ENCODE measurements around the gene ADM.

Gene ADM

GRCh38 chr11:10310301-10310841 lies 5.5 kb downstream of the ADM start:
- no peaks in the 10 kb centered on the region; the same call in 1 of the 2 replicates for H3K9me3 ChIP-seq (ENCODE audit: low read depth, low read length)
- H3K4me3 ChIP-seq: no peak overlapping the region
- no peak overlapping the region for H3K27ac ChIP-seq
- H3K9ac ChIP-seq (ENCODE audit: insufficient read length): no peak overlapping the region
- TF ChIP-seq POLR2AphosphoS5 (IDR thresholded peaks at IDR 0.05; ENCODE audit: borderline replicate concordance, low read depth, low read length): no peak
- TF ChIP-seq FOXP2 (optimal IDR thresholded peaks at IDR 0.05; ENCODE audit: control extremely low read depth, extremely low read length, insufficient read depth): no peak
- TF ChIP-seq EZH2 (IDR thresholded peaks at IDR 0.05): no peak
- no peak for DNase-seq (ENCODE audit: low read depth, low spot score)
- H3K36me3 ChIP-seq (ENCODE audit: insufficient read depth, low read length): no peaks in the 10 kb centered on the region

- DNase-seq (ENCODE audit: low read depth, low spot score): no peak
- Histone ChIP-seq H3K36me3 (ENCODE audit: insufficient read depth, low read length) (no peaks in the 10 kb centered on the region), H3K9me3 (ENCODE audit: low read depth, low read length) (no peaks in the 10 kb centered on the region; the same call in 1 of the 2 replicates), H3K4me3 (no peak overlapping the region), H3K9ac (ENCODE audit: insufficient read length) (no peak overlapping the region), H3K27ac (no peak overlapping the region)
- TF ChIP-seq POLR2AphosphoS5 (IDR thresholded peaks at IDR 0.05; ENCODE audit: borderline replicate concordance, low read depth, low read length) (no peak), EZH2 (IDR thresholded peaks at IDR 0.05) (no peak), FOXP2 (optimal IDR thresholded peaks at IDR 0.05; ENCODE audit: control extremely low read depth, extremely low read length, insufficient read depth) (no peak)
These were observed 6.9 kb downstream of the ADM start for GRCh38 chr11:10311802-10312201.

- Histone ChIP-seq H3K9ac (ENCODE audit: insufficient read length) (no peak overlapping the region), H3K4me3 (no peak overlapping the region), H3K27ac (peak overlapping the region; percentile 3; the same call in 1 of the 2 replicates), H3K36me3 (ENCODE audit: insufficient read depth, low read length) (no peaks in the 10 kb centered on the region), H3K9me3 (ENCODE audit: low read depth, low read length) (no peaks in the 10 kb centered on the region; the same call in 1 of the 2 replicates)
- TF ChIP-seq FOXP2 (optimal IDR thresholded peaks at IDR 0.05; ENCODE audit: control extremely low read depth, extremely low read length, insufficient read depth) (no peak), EZH2 (IDR thresholded peaks at IDR 0.05) (no peak), POLR2AphosphoS5 (IDR thresholded peaks at IDR 0.05; ENCODE audit: borderline replicate concordance, low read depth, low read length) (no peak)
- DNase-seq (ENCODE audit: low read depth, low spot score): no peak
These were observed 9.6 kb downstream of the ADM start for GRCh38 chr11:10314199-10315072.

- H3K4me3 ChIP-seq: no peak overlapping the region
- DNase-seq (ENCODE audit: low read depth, low spot score): no peak
- H3K9ac ChIP-seq (ENCODE audit: insufficient read length): no peak overlapping the region
- TF ChIP-seq POLR2AphosphoS5 (IDR thresholded peaks at IDR 0.05; ENCODE audit: borderline replicate concordance, low read depth, low read length) (no peak), FOXP2 (optimal IDR thresholded peaks at IDR 0.05; ENCODE audit: control extremely low read depth, extremely low read length, insufficient read depth) (no peak), EZH2 (IDR thresholded peaks at IDR 0.05) (no peak)
- no peaks in the 10 kb centered on the region; the same call in 1 of the 2 replicates for H3K9me3 ChIP-seq (ENCODE audit: low read depth, low read length)
- H3K27ac ChIP-seq: no peak overlapping the region
- no peaks in the 10 kb centered on the region for H3K36me3 ChIP-seq (ENCODE audit: insufficient read depth, low read length)
These were observed 10.2 kb downstream of the ADM start for GRCh38 chr11:10315083-10315482.

GRCh38 chr11:10317151-10317755 lies 12.4 kb downstream of the ADM start:
- Histone ChIP-seq H3K27ac (no peak overlapping the region), H3K9me3 (ENCODE audit: low read depth, low read length) (no peaks in the 10 kb centered on the region), H3K9ac (ENCODE audit: insufficient read length) (no peak overlapping the region), H3K36me3 (ENCODE audit: insufficient read depth, low read length) (no peaks in the 10 kb centered on the region), H3K4me3 (no peak overlapping the region)
- DNase-seq (ENCODE audit: low read depth, low spot score): no peak
- no peak for TF ChIP-seq POLR2AphosphoS5 (IDR thresholded peaks at IDR 0.05; ENCODE audit: borderline replicate concordance, low read depth, low read length)
- no peak for TF ChIP-seq EZH2 (IDR thresholded peaks at IDR 0.05)
- TF ChIP-seq FOXP2 (optimal IDR thresholded peaks at IDR 0.05; ENCODE audit: control extremely low read depth, extremely low read length, insufficient read depth): no peak

GRCh38 chr11:10317776-10318526 lies 13.1 kb downstream of the ADM start:
- Histone ChIP-seq H3K4me3 (no peak overlapping the region), H3K36me3 (ENCODE audit: insufficient read depth, low read length) (no peaks in the 10 kb centered on the region), H3K9me3 (ENCODE audit: low read depth, low read length) (no peaks in the 10 kb centered on the region), H3K27ac (no peak overlapping the region), H3K9ac (ENCODE audit: insufficient read length) (no peak overlapping the region)
- TF ChIP-seq EZH2 (IDR thresholded peaks at IDR 0.05) (no peak), FOXP2 (optimal IDR thresholded peaks at IDR 0.05; ENCODE audit: control extremely low read depth, extremely low read length, insufficient read depth) (no peak), POLR2AphosphoS5 (IDR thresholded peaks at IDR 0.05; ENCODE audit: borderline replicate concordance, low read depth, low read length) (no peak)
- no peak for DNase-seq (ENCODE audit: low read depth, low spot score)

- H3K36me3 ChIP-seq (ENCODE audit: insufficient read depth, low read length): no peaks in the 10 kb centered on the region
- H3K9me3 ChIP-seq (ENCODE audit: low read depth, low read length): no peaks in the 10 kb centered on the region
- no peak overlapping the region for H3K27ac ChIP-seq
- no peak overlapping the region for H3K4me3 ChIP-seq
- no peak overlapping the region for H3K9ac ChIP-seq (ENCODE audit: insufficient read length)
- no peak for DNase-seq (ENCODE audit: low read depth, low spot score)
- TF ChIP-seq FOXP2 (optimal IDR thresholded peaks at IDR 0.05; ENCODE audit: control extremely low read depth, extremely low read length, insufficient read depth) (no peak), POLR2AphosphoS5 (IDR thresholded peaks at IDR 0.05; ENCODE audit: borderline replicate concordance, low read depth, low read length) (no peak), EZH2 (IDR thresholded peaks at IDR 0.05) (no peak)
These were observed 13.6 kb downstream of the ADM start for GRCh38 chr11:10318527-10318802.
